ENCODE measurements around the gene SHC1. TPM values are rescaled to one million over a fixed set of nuclear protein-coding genes. Genes with fewer than 3 reads are reported as not detected.

The SHC1 gene
- polyA plus RNA-seq, 1 experiment = 653 TPM

- Histone ChIP-seq H3K36me3 (ENCODE audit: control insufficient read depth, insufficient read depth, low read length) (no peaks in the 10 kb centered on the region), H3K4me3 (ENCODE audit: low read depth, low read length) (no peak overlapping the region), H3K27me3 (ENCODE audit: control insufficient read depth, insufficient read depth, low read length) (no peaks in the 10 kb centered on the region)
- TF ChIP-seq CTCF (IDR thresholded peaks at IDR 0.05; ENCODE audit: insufficient read depth, low read depth, low read length) = no peak
- ChIA-PET POLR2A (interaction anchor here (1.2 kb wide), 1 partner anchor 34 kb away, joined by 3 read pairs; no protein-coding TSS in a partner anchor), CTCF (interaction anchor here (1.2 to 1.6 kb wide), 3 partner anchors 26 to 79 kb away, joined by 3 to 4 read pairs (median 3); no protein-coding TSS in a partner anchor)
- DNase-seq (ENCODE audit: low read depth) = no peak
These were observed 31.7 kb downstream of the SHC1 start for GRCh38 chr1:154938604-154939399.

- TF ChIP-seq CTCF (IDR thresholded peaks at IDR 0.05; ENCODE audit: insufficient read depth, low read depth, low read length) = no peak
- H3K4me3 ChIP-seq (ENCODE audit: low read depth, low read length) = peak overlapping the region; percentile 83; the same call in 1 of the 2 replicates
- DNase-seq (ENCODE audit: low read depth) = no peak
- ChIA-PET POLR2A (interaction anchor here (1.2 kb wide), 1 partner anchor 35 kb away, joined by 3 read pairs; no protein-coding TSS in a partner anchor), CTCF (interaction anchor here (1.0 to 1.7 kb wide), 4 partner anchors 10 to 82 kb away, joined by 3 to 5 read pairs (median 4); no protein-coding TSS in a partner anchor)
- H3K36me3 ChIP-seq (ENCODE audit: control insufficient read depth, insufficient read depth, low read length) = no peaks in the 10 kb centered on the region
- H3K27me3 ChIP-seq (ENCODE audit: control insufficient read depth, insufficient read depth, low read length) = no peaks in the 10 kb centered on the region
These were observed 32.6 kb downstream of the SHC1 start for GRCh38 chr1:154937988-154938386.

GRCh38 chr1:154937085-154937987, 33.2 kb downstream of the SHC1 start:
- ChIA-PET CTCF (interaction anchor here (0.6 to 1.9 kb wide), 15 partner anchors 11 to 603 kb away, joined by 3 to 6 read pairs (median 4); partner anchors contain the start of genes ADAM15 and PBXIP1), POLR2A (interaction anchor here (0.7 to 1.2 kb wide), 2 partner anchors 35 to 345 kb away, joined by 3 to 5 read pairs; no protein-coding TSS in a partner anchor)
- Histone ChIP-seq H3K36me3 (ENCODE audit: control insufficient read depth, insufficient read depth, low read length) (no peaks in the 10 kb centered on the region), H3K4me3 (ENCODE audit: low read depth, low read length) (peak overlapping the region; percentile 83), H3K27me3 (ENCODE audit: control insufficient read depth, insufficient read depth, low read length) (no peaks in the 10 kb centered on the region)
- peak; percentile 40 for TF ChIP-seq CTCF (IDR thresholded peaks at IDR 0.05; ENCODE audit: insufficient read depth, low read depth, low read length)
- peak; percentile 61 for DNase-seq (ENCODE audit: low read depth)

- Histone ChIP-seq H3K27me3 (ENCODE audit: control insufficient read depth, insufficient read depth, low read length) (no peaks in the 10 kb centered on the region), H3K4me3 (ENCODE audit: low read depth, low read length) (peak within 1 kb of the TSS; percentile 83), H3K36me3 (ENCODE audit: control insufficient read depth, insufficient read depth, low read length) (no peaks in the 10 kb centered on the region)
- POLR2A ChIA-PET = interaction anchor here (0.5 to 0.7 kb wide), 3 partner anchors 37 to 345 kb away, joined by 4 to 5 read pairs (median 4); no protein-coding TSS in a partner anchor
- TF ChIP-seq CTCF (IDR thresholded peaks at IDR 0.05; ENCODE audit: insufficient read depth, low read depth, low read length) = peak; percentile 53
- CTCF ChIA-PET = interaction anchor here (0.6 to 1.9 kb wide), 17 partner anchors 8 to 946 kb away, joined by 3 to 6 read pairs (median 4); partner anchors contain the start of genes ADAM15, PBXIP1 and RPS27
- peak; percentile 55 for DNase-seq (ENCODE audit: low read depth)
These were observed 33.9 kb downstream of the SHC1 start, which contains the start of gene PMVK for GRCh38 chr1:154936555-154937084. TSS of gene PMVK (minus strand) at chr1:154936719. CDS start at chr1:154936685, 34 bp downstream.

Measured in BJ (cell line).